Activated naive CD4-positive, alpha-beta T cell treated with anti-CD3 and anti-CD28 coated beads for 36 hours (primary cell): ENCODE measurements around the gene AFAP1. TPM values are rescaled to one million over a fixed set of nuclear protein-coding genes. Genes with fewer than 3 reads are reported as not detected.
"Not testable (repeated sequence)": the region's sequence is repeated elsewhere in the genome, so short reads cannot be mapped to it uniquely, and the experiment has no call there.

ENCODE experiments used
- CTCF ChIA-PET: fragments of 350-600 bp; sonication (Branson Sonifier 250); formaldehyde crosslinking; loops from one replicate; lab custom pipeline; 2021; ENCODE audit warnings: antibody characterized with exemption; lab: Charles Lee
- DNase-seq: peaks from one replicate; pipeline ENCODE4 v3.0.0-alpha.2; 2020
- H3K27ac Mint-ChIP-seq: one replicate; pipeline ENCODE4 v1.8.0; 2021; ENCODE audit warnings: mild to moderate bottlenecking, mixed read lengths
- H3K27me3 Mint-ChIP-seq: one replicate; pipeline ENCODE4 v1.8.0; 2021; ENCODE audit warnings: low read depth, mixed read lengths
- H3K36me3 Mint-ChIP-seq: one replicate; pipeline ENCODE4 v1.8.0; 2021; ENCODE audit warnings: low read depth, mixed read lengths
- H3K4me1 Mint-ChIP-seq: one replicate; pipeline ENCODE4 v1.8.0; 2021; ENCODE audit warnings: low read depth, mixed read lengths
- H3K4me3 Mint-ChIP-seq: one replicate; pipeline ENCODE4 v1.8.0; 2021; ENCODE audit warnings: mild to moderate bottlenecking, moderate library complexity, mixed read lengths
- H3K9me3 Mint-ChIP-seq: one replicate; pipeline ENCODE4 v1.8.0; 2021; ENCODE audit warnings: mixed read lengths
- intact Hi-C: fragments of 100-400 bp; cut with micrococcal nuclease; formaldehyde crosslinking; loops from one replicate; pipeline ENCODE4 v1.15.1; 2023
- total RNA-seq, 2 experiments: library from RNA; stranded (reverse); gene quantifications; one replicate each; pipeline ENCODE4 v1.2.3, GENCODE V29; 2021

Gene AFAP1
- total RNA-seq, 2 experiments from 2014 or later = 26.7 to 28.8 TPM

GRCh38 chr4:7956934-7957656, 17.4 kb upstream of the AFAP1 start:
- Mint-ChIP-seq H3K4me3 (no peak overlapping the region), H3K27ac (no peak overlapping the region), H3K36me3 (no peaks in the 10 kb centered on the region), H3K4me1 (peaks cover 23% of the 10 kb centered on the region), H3K27me3 (no peaks in the 10 kb centered on the region), H3K9me3 (peaks cover 2% of the 10 kb centered on the region)
- intact Hi-C loops = no loop called here
- DNase-seq = no peak
- CTCF ChIA-PET = interaction anchor here (1.1 to 1.6 kb wide), 2 partner anchors 31 to 154 kb away, joined by 3 to 4 read pairs; no protein-coding TSS in a partner anchor

DNA sequence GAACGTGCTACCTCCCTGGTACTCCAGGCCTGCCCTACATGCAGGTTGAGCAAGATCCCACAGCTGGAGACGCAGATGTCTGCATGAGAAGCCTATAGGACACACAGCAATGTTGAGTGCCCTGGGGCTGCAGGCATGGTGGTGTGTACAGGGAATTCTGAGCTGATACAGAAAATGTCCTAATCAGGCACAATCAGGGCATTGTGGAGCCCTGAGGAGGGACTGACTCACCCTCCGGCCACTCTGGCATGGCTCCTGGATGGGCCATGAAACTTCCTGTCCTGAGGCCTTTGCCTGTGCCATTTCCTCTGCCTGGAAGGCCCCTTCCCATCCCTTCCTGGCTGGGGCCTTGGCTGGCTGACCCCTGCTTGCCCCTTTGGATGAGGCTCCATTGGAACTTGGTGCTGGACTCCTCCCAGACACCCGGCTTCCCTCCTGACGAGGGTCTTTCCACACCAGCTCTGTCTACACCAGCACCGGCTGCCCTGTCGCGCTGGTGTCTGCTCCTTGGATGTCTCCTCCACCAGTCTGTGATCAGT, 16.7 kb upstream of the AFAP1 start:
- CTCF ChIA-PET = interaction anchor here (1.1 to 1.9 kb wide), 2 partner anchors 32 to 154 kb away, joined by 3 to 4 read pairs; no protein-coding TSS in a partner anchor
- DNase-seq = no peak
- Mint-ChIP-seq H3K4me1 (peaks cover 19% of the 10 kb centered on the region), H3K4me3 (no peak overlapping the region), H3K27ac (no peak overlapping the region), H3K27me3 (no peaks in the 10 kb centered on the region), H3K36me3 (no peaks in the 10 kb centered on the region), H3K9me3 (peaks cover 6% of the 10 kb centered on the region)
- intact Hi-C loops = no loop called here

- H3K9me3 Mint-ChIP-seq = peaks cover 11% of the 10 kb centered on the region
- peaks cover 9% of the 10 kb centered on the region for H3K4me1 Mint-ChIP-seq
- H3K27ac Mint-ChIP-seq = no peak overlapping the region
- H3K27me3 Mint-ChIP-seq = no peaks in the 10 kb centered on the region
- no peaks in the 10 kb centered on the region for H3K36me3 Mint-ChIP-seq
- no peak overlapping the region for H3K4me3 Mint-ChIP-seq
- DNase-seq = no peak
- CTCF ChIA-PET = interaction anchor here (1.9 kb wide), 1 partner anchor 153 kb away, joined by 4 read pairs; no protein-coding TSS in a partner anchor
- intact Hi-C loops = no loop called here
Observed at GRCh38 chr4:7955393-7955792, 15.7 kb upstream of the AFAP1 start.

- peaks cover 13% of the 10 kb centered on the region for H3K4me1 Mint-ChIP-seq
- H3K27me3 Mint-ChIP-seq = no peaks in the 10 kb centered on the region
- no peaks in the 10 kb centered on the region for H3K36me3 Mint-ChIP-seq
- H3K4me3 Mint-ChIP-seq = no peak overlapping the region
- no peak for DNase-seq
- H3K9me3 Mint-ChIP-seq = peaks cover 11% of the 10 kb centered on the region
- no peak overlapping the region for H3K27ac Mint-ChIP-seq
- intact Hi-C loops = no loop called here
- CTCF ChIA-PET = interaction anchor here (0.6 to 1.2 kb wide), 4 partner anchors 9 to 150 kb away, joined by 3 to 6 read pairs (median 4); no protein-coding TSS in a partner anchor
Observed at GRCh38 chr4:7952615-7953014, 13.0 kb upstream of the AFAP1 start.

DNA sequence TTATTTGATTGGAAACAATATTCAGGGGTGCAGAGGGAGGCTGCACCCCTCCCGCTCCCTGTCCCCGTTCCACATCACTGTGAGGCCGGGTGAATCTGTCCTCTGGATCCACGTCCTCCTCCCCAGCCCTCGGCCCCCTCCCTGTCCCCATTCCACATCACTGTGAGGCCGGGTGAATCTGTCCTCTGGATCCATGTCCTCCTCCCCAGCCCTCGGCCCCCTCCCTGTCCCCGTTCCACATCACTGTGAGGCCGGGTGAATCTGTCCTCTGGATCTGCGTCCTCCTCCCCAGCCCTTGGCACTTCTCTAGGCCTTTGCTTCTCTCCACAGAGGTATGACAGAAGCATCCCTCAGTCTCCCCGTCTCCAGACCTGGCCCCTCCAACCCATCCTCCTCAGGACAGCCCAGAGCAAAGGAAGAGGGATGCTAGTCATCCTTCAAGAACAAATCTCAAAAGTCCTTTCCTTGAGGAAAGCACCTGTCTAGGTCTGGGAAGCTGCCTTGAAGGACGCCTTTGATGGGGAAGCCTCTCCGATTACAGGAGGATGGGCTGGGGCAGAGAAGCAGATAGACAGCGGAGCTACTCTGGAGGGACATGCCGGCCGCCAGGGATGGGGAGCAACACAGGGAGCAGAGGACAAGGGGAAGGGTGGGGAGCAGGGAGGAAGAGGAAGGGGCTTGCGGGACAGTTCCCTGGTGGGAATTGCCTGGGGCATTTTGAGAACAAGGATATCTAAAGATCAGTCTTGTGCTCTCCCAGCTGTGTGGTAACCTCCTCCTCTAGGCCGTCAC, 10.8 kb upstream of the AFAP1 start:
- H3K27ac Mint-ChIP-seq = no peak overlapping the region
- no peaks in the 10 kb centered on the region for H3K36me3 Mint-ChIP-seq
- H3K4me3 Mint-ChIP-seq = no peak overlapping the region
- no peaks in the 10 kb centered on the region for H3K27me3 Mint-ChIP-seq
- CTCF ChIA-PET = no interaction called here
- H3K9me3 Mint-ChIP-seq = peaks cover 11% of the 10 kb centered on the region
- no peak for DNase-seq
- intact Hi-C loops = no loop called here
- peaks cover 15% of the 10 kb centered on the region for H3K4me1 Mint-ChIP-seq

- H3K27me3 Mint-ChIP-seq = no peaks in the 10 kb centered on the region
- CTCF ChIA-PET = no interaction called here
- peaks cover 11% of the 10 kb centered on the region for H3K9me3 Mint-ChIP-seq
- H3K4me1 Mint-ChIP-seq = peaks cover 15% of the 10 kb centered on the region
- no peak overlapping the region for H3K4me3 Mint-ChIP-seq
- H3K36me3 Mint-ChIP-seq = no peaks in the 10 kb centered on the region
- no peak for DNase-seq
- H3K27ac Mint-ChIP-seq = no peak overlapping the region
- intact Hi-C loops = no loop called here
Observed at GRCh38 chr4:7949759-7950158, 10.1 kb upstream of the AFAP1 start.

- intact Hi-C loops = loop anchor here (1.0 kb wide), 1 partner anchor 12 kb away; no protein-coding TSS in a partner anchor
- DNase-seq = peak; percentile 56
Observed at GRCh38 chr4:7947927-7948326, 8.3 kb upstream of the AFAP1 start.

DNA sequence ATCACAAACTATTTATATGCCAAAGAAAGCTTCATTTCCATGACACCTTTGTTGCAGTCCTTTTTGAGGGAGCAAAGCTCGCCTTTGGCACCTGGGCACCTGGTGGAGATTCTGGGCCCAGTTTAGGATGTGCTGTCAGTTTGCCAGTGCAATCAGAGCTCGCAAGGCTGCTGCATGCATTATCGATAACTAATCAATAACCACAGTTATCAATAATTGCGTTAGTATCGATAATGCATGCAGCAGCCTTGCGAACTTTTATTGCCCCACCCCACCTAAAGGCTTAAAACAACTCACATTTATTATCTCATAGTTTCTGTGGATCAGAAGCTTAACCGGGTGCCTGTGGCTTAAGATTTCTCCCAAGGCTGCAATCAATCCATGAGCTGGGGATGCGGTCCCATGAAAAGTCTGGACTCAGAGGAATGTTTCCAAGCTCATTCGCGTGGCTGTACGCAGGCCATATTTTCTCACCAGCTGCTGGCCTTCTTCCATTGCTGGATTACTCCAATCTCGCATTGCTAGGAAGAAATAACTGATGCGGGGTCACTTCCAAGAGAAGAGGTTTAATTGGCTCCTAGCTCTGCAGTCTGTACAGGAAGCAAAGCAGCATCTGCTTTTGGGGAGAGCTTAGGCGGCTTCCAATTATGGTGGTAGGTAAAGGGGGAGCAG, 6.2 kb upstream of the AFAP1 start:
- H3K27ac Mint-ChIP-seq = no peak overlapping the region
- intact Hi-C loops = no loop called here
- no peak for DNase-seq
- H3K27me3 Mint-ChIP-seq = no peaks in the 10 kb centered on the region
- H3K9me3 Mint-ChIP-seq = peaks cover 3% of the 10 kb centered on the region
- H3K36me3 Mint-ChIP-seq = no peaks in the 10 kb centered on the region
- no peak overlapping the region for H3K4me3 Mint-ChIP-seq
- CTCF ChIA-PET = interaction anchor here (0.6 to 1.2 kb wide), 2 partner anchors 12 to 144 kb away, joined by 3 to 5 read pairs; no protein-coding TSS in a partner anchor
- H3K4me1 Mint-ChIP-seq = peaks cover 15% of the 10 kb centered on the region

More at GRCh38 chr4:7947927-7948326, 8.3 kb upstream of the AFAP1 start:
- no peak overlapping the region for H3K4me3 Mint-ChIP-seq
- no peaks in the 10 kb centered on the region for H3K36me3 Mint-ChIP-seq
- H3K4me1 Mint-ChIP-seq = peaks cover 15% of the 10 kb centered on the region
- CTCF ChIA-PET = interaction anchor here (0.6 kb wide), 1 partner anchor 440 kb away, joined by 3 read pairs; no protein-coding TSS in a partner anchor
- H3K27ac Mint-ChIP-seq = no peak overlapping the region
- H3K9me3 Mint-ChIP-seq = peaks cover 11% of the 10 kb centered on the region
- no peaks in the 10 kb centered on the region for H3K27me3 Mint-ChIP-seq

DNA sequence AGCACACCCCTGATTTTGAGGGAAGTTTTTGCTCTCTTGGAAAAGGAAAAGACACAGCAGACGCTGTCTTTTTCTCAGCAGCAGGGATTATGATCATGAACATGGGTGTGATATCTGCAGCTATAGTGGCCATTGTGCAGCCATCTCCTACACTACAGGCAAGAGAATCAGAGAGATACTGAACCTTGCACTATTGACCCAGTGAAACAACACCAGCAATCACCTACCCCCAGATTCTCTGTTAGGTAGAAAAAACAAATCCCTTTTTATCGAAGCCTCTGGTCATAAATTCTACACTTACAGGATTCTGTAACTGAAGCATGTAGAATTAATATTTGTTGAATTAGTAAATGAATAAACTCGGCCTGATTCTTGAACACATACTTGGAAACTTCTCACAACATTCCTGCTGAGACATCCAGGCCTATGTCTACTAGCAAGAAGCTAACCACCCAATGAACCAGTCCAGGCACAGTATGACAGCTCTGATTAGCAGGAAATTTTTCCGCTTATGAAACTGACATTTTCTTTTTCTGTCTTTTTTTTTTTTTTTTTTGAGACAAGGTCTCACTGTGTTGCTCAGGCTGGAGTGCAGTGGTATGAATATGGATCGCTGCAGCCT, 5.0 kb upstream of the AFAP1 start:
- H3K36me3 Mint-ChIP-seq = no peaks in the 10 kb centered on the region
- no peaks in the 10 kb centered on the region for H3K27me3 Mint-ChIP-seq
- H3K4me1 Mint-ChIP-seq = peaks cover 18% of the 10 kb centered on the region
- no peak for DNase-seq
- H3K9me3 Mint-ChIP-seq = no peaks in the 10 kb centered on the region
- H3K4me3 Mint-ChIP-seq = no peak overlapping the region
- intact Hi-C loops = no loop called here
- CTCF ChIA-PET = interaction anchor here (0.7 kb wide), 2 partner anchors 32 to 44 kb away, joined by 4 to 8 read pairs; no protein-coding TSS in a partner anchor
- H3K27ac Mint-ChIP-seq = no peak overlapping the region

GRCh38 chr4:7943688-7944087, 4.0 kb upstream of the AFAP1 start:
- DNase-seq, H3K27ac Mint-ChIP-seq, H3K36me3 Mint-ChIP-seq, H3K9me3 Mint-ChIP-seq, intact Hi-C loops, H3K27me3 Mint-ChIP-seq, H3K4me3 Mint-ChIP-seq: not testable (repeated sequence)
- H3K4me1 Mint-ChIP-seq = peaks cover 12% of the 10 kb centered on the region
- CTCF ChIA-PET = interaction anchor here (0.6 kb wide), 2 partner anchors 32 to 94 kb away, joined by 3 to 4 read pairs; no protein-coding TSS in a partner anchor

DNA sequence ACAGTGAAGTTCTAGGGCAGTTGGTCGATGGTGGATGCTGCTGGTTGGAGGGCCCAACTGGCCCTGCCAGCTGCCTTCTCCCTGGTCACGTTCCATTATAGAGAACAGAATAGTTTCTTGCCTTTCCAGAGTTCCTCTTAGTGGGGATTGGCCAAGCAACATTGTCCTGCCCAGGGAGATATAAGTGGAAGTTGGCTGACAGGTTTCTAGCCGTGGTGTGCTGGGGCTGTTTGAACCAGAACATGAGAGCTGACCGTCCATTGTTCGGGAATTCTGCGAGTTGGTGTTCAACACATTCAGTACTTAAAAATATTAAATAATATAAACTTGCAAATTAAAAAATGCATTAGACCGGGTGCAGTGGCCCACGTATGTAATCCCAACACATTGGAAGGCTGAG, 3.5 kb upstream of the AFAP1 start:
- intact Hi-C loops = no loop called here
- no peak overlapping the region for H3K4me3 Mint-ChIP-seq
- no peak for DNase-seq
- H3K36me3 Mint-ChIP-seq = no peaks in the 10 kb centered on the region
- no peaks in the 10 kb centered on the region for H3K9me3 Mint-ChIP-seq
- no peak overlapping the region for H3K27ac Mint-ChIP-seq
- CTCF ChIA-PET = interaction anchor here (0.6 kb wide), 1 partner anchor 94 kb away, joined by 4 read pairs; no protein-coding TSS in a partner anchor
- H3K4me1 Mint-ChIP-seq = peaks cover 12% of the 10 kb centered on the region
- no peaks in the 10 kb centered on the region for H3K27me3 Mint-ChIP-seq
